GM13977 (cell line): ENCODE data around the gene PASK.

Experiments used
- DNase-seq: peaks from one replicate; pipeline ENCODE4 v3.0.0; 2012; ENCODE audit warnings: low spot score
- CTCF ChIP-seq: IDR thresholded peaks from 2 replicates; pipeline ENCODE4 v1.5.1; 2012; ENCODE audit warnings: mild to moderate bottlenecking, control low read depth; ENCODE audit not compliant: insufficient read depth; ENCODE audit errors: extremely low read depth, missing control alignments
- in situ Hi-C: fragments of 300-500 bp; cut with MboI; formaldehyde crosslinking; loops from one replicate; pipeline ENCODE4 v1.12.0; 2022; ENCODE audit warnings: low sequenced_read_pairs, low pct_unique_long_range_greater_than_20kb, mixed read lengths, inconsistent platforms; ENCODE audit not compliant: unreplicated experiment

PASK gene

GRCh38 chr2:241157841-241158545 lies 8.7 kb upstream of the PASK start:
- in situ Hi-C loops: no loop called here
- no peak for DNase-seq
- no peak for TF ChIP-seq CTCF

- TF ChIP-seq CTCF: no peak
- no peak for DNase-seq
- in situ Hi-C loops: no loop called here
These were observed 7.7 kb upstream of the PASK start for GRCh38 chr2:241156971-241157441.

GRCh38 chr2:241155936-241156335 lies 6.7 kb upstream of the PASK start:
- TF ChIP-seq CTCF: no peak
- DNase-seq: no peak
- in situ Hi-C loops: no loop called here

GRCh38 chr2:241154915-241155314 lies 5.6 kb upstream of the PASK start:
- TF ChIP-seq CTCF: no peak
- no peak for DNase-seq
- in situ Hi-C loops: no loop called here

GRCh38 chr2:241153616-241154015 lies 4.3 kb upstream of the PASK start:
- in situ Hi-C loops: no loop called here
- TF ChIP-seq CTCF: no peak
- no peak for DNase-seq

- in situ Hi-C loops: no loop called here
These were observed 2.8 kb upstream of the PASK start for GRCh38 chr2:241151934-241152660.

More at GRCh38 chr2:241151934-241152660, 2.8 kb upstream of the PASK start:
- no peak for DNase-seq
- no peak for TF ChIP-seq CTCF
